Measurements from ENCODE around the gene RABGAP1. TPM values are rescaled to one million over a fixed set of nuclear protein-coding genes. Genes with fewer than 3 reads are reported as not detected.
"Not testable (repeated sequence)": the region's sequence is repeated elsewhere in the genome, so short reads cannot be mapped to it uniquely, and the experiment has no call there.

Gene RABGAP1
- total and polyA plus RNA-seq, 10 of the 15 experiments (the other 5 are each of a cell fraction or from before 2014, with no cell fraction given) = 2.6 to 31.6 (median 12.5) TPM

GRCh38 chr9:122906122-122906521 is 34.7 kb upstream of the RABGAP1 start:
- TF ChIP-seq ZBTB33 (IDR thresholded peaks at IDR 0.05) = peak; percentile 62; the same call in 1 of the 2 replicates
- ChIA-PET POLR2A (interaction anchor here (1.3 to 5.7 kb wide), 2 partner anchors 30 to 35 kb away, joined by 3 to 53 read pairs; partner anchors contain the start of gene RABGAP1), SMC1A (ENCODE audit: uncharacterized antibody, unreplicated experiment) (interaction anchor here (1.1 kb wide), 1 partner anchor 41 kb away, joined by 3 read pairs; no protein-coding TSS in a partner anchor), CTCF (interaction anchor here (1.5 kb wide), 1 partner anchor 25 kb away, joined by 6 read pairs; the partner anchor contains the start of gene ZBTB26), RAD21 (ENCODE audit: unreplicated experiment) (interaction anchor here (0.7 to 4.2 kb wide), 5 partner anchors 10 to 85 kb away, joined by 3 to 20 read pairs (median 4); partner anchors contain the start of gene RABGAP1)
- H3K9ac ChIP-seq (ENCODE audit: control insufficient read depth, insufficient read depth, low read length); H3K27me3 ChIP-seq (replicated peaks in 1 of 2; ENCODE audit: control insufficient read depth in 2 of 2, insufficient read depth in 2 of 2, low read length in 1 of 2); H3K4me3 ChIP-seq; H3K27ac ChIP-seq (ENCODE audit: control insufficient read depth, insufficient read depth); H2AFZ ChIP-seq (ENCODE audit: control insufficient read depth, low read depth, low read length); ATAC-seq; H4K20me1 ChIP-seq (ENCODE audit: control insufficient read depth, insufficient read depth); H3K9me3 ChIP-seq (replicated peaks; ENCODE audit: control insufficient read depth, insufficient read depth, low read length); H3K4me1 ChIP-seq (ENCODE audit: control insufficient read depth, insufficient read depth, low read length); FAIRE-seq; BruUV-seq (replicated peaks); DNase-seq (ENCODE audit: low read depth, low spot score); H3K4me2 ChIP-seq (ENCODE audit: control insufficient read depth, insufficient read depth): not testable (repeated sequence)
- 98% methylated on average over 12 of the region's 16 CpGs for WGBS (ENCODE audit: insufficient coverage, insufficient replicate concordance, low lambda C conversion rate, missing lambda C conversion rate)
- Histone ChIP-seq H3K79me2 (ENCODE audit: control insufficient read depth, insufficient read depth, low read length) (peaks cover 42% of the 10 kb centered on the region), H3K36me3 (ENCODE audit: control insufficient read depth in 2 of 2, insufficient read depth in 2 of 2, low read length in 1 of 2) (peaks cover 0 to 11% of the 10 kb centered on the region in 2 experiments; a peak in 3 of 4 replicates)
- in situ Hi-C loops (cut with MboI) (loop anchor here (25.0 kb wide), 1 partner anchor 1956 kb away; the partner anchor contains the start of genes ARPC5L, RPL35 and WDR38), intact Hi-C loops (cut with micrococcal nuclease; ENCODE audit: unreplicated experiment) (loop anchor here (10.0 kb wide), 1 partner anchor 439 kb away; no protein-coding TSS in a partner anchor)

GRCh38 chr9:122912671-122912963 is 28.2 kb upstream of the RABGAP1 start:
- Histone ChIP-seq H3K9me3 (replicated peaks; ENCODE audit: control insufficient read depth, insufficient read depth, low read length) (no peaks in the 10 kb centered on the region), H3K79me2 (ENCODE audit: control insufficient read depth, insufficient read depth, low read length) (peaks cover 21% of the 10 kb centered on the region), H3K4me1 (ENCODE audit: control insufficient read depth, insufficient read depth, low read length) (peaks cover 4% of the 10 kb centered on the region; the same call in 1 of the 2 replicates), H3K9ac (ENCODE audit: control insufficient read depth, insufficient read depth, low read length) (peak overlapping the region; percentile 73), H3K36me3 (ENCODE audit: control insufficient read depth in 2 of 2, insufficient read depth in 2 of 2, low read length in 1 of 2) (peaks cover 0 to 13% of the 10 kb centered on the region in 2 experiments; a peak in 3 of 4 replicates), H2AFZ (ENCODE audit: control insufficient read depth, low read depth, low read length) (peak overlapping the region; percentile 72), H3K4me2 (ENCODE audit: control insufficient read depth, insufficient read depth) (peak overlapping the region; percentile 66), H4K20me1 (ENCODE audit: control insufficient read depth, insufficient read depth) (no peaks in the 10 kb centered on the region), H3K27me3 (replicated peaks in 1 of 2; ENCODE audit: control insufficient read depth in 2 of 2, insufficient read depth in 2 of 2, low read length in 1 of 2) (no peaks in the 10 kb centered on the region), H3K27ac (ENCODE audit: control insufficient read depth, insufficient read depth) (peak overlapping the region; percentile 87), H3K4me3 (peak overlapping the region; percentile 78)
- under 1% methylated on average over 9 of the region's 9 CpGs for WGBS (ENCODE audit: insufficient coverage, insufficient replicate concordance, low lambda C conversion rate, missing lambda C conversion rate)
- in situ Hi-C loops (cut with MboI) (loop anchor here (25.0 kb wide), 1 partner anchor 1950 kb away; the partner anchor contains the start of genes ARPC5L, RPL35 and WDR38), intact Hi-C loops (cut with micrococcal nuclease; ENCODE audit: unreplicated experiment) (loop anchor here (5.0 kb wide), 1 partner anchor 80 kb away; no protein-coding TSS in a partner anchor)
- ChIA-PET POLR2A (interaction anchor here (0.6 to 3.3 kb wide), 11 partner anchors 10 to 648 kb away, joined by 3 to 45 read pairs (median 7); partner anchors contain the start of genes MRRF, RABGAP1, RBM18 and RC3H2), CTCF (interaction anchor here (0.7 to 2.0 kb wide), 17 partner anchors 10 to 473 kb away, joined by 3 to 17 read pairs (median 4); partner anchors contain the start of genes RABGAP1 and ZBTB26), SMC1A (ENCODE audit: uncharacterized antibody, unreplicated experiment) (interaction anchor here (0.6 to 3.5 kb wide), 10 partner anchors 10 to 79 kb away, joined by 3 to 25 read pairs (median 8); partner anchors contain the start of genes RABGAP1, RC3H2 and ZBTB26), RAD21 (ENCODE audit: unreplicated experiment) (interaction anchor here (0.7 to 2.7 kb wide), 12 partner anchors 9 to 1353 kb away, joined by 3 to 22 read pairs (median 4); partner anchors contain the start of genes PDCL, RABGAP1 and ZBTB26)
- no peak for ATAC-seq
- no peak for FAIRE-seq
- no peak for DNase-seq (ENCODE audit: low read depth, low spot score)
- no TSS peak for BruUV-seq (replicated peaks)
- TF ChIP-seq PML (IDR thresholded peaks at IDR 0.05; ENCODE audit: low read length) (no peak), ZNF687 (IDR thresholded peaks at IDR 0.05) (no peak), CREB1 (IDR thresholded peaks at IDR 0.05; ENCODE audit: low read depth) (peak; percentile 22; the same call in 1 of the 2 replicates), SIN3A (IDR thresholded peaks at IDR 0.05; ENCODE audit: low read depth, low read length) (0 out of 2 replicates have a peak, but pooled peaks have one; percentile 36), RAD21 (IDR thresholded peaks at IDR 0.05; ENCODE audit: insufficient read depth, low read depth, low read length) (no peak)
